Activated naive CD4-positive, alpha-beta T cell treated with anti-CD3 and anti-CD28 coated beads, Interleukin-2, amount 50 U/mL, for 16 hours (primary cell): ENCODE results near the gene BZW2.
A peak's percentile ranks its signal among the peaks of the same experiment; 100 is the strongest.

Experiments
- DNase-seq: peaks from one replicate; pipeline ENCODE4 v3.0.0-alpha.2; 2020

BZW2 gene

DNA sequence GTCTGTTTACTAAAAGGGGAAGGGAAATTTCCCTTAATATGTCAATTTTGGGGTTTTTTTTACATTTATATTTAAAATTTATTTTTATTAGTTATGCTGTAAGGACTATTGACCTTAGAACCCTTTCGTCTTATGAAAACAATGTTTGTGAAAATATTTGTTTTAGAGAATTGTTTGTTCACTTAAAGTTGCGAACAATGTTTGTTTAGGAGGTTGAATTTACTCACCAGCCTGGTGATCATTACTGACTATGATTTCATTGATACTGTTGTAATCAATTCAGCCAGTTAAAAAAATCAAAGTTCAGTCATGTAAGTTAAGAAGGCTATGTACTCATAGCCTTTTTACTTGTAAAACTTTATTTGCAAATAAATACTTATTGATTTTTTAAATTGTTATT lies 80.2 kb downstream of the BZW2 start:
- DNase-seq, result no peak

DNA sequence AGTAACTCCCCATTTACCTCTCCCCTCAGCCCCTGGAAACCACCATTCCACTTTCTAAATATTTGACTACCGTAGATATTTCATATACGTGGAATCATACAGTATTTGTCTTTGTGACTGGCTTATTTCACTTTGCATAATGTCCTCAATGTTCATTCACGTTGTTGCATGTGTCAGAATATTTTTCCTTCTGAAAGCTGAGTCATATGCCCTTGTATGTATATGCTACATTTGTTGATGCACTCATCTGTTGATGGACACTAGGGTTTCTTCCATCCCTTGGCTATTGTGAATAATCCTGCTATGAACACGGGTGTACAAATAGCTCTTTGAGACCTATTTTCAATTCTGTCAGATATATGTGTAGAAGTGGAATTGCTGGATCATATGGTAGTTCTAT lies 81.8 kb downstream of the BZW2 start:
- no peak for DNase-seq

DNA sequence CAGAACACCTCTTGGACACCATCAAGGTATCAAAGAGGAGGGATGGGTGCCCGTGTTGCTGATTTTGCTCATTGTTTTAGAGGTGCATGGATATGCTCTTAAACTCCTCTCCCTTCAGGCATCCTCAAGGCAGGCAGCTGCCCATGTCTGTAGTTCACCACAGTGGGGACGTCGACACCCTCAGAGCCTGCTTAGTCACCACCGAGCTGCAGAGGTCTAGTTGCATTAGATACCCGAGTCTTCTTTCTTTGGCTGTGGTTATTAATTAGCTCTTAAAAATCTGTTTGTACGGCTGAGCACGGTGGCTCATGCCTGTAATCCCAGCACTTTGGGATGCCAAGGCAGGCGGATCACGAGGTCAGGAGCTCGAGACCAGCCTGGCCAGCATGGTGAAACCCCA lies 82.8 kb downstream of the BZW2 start:
- no peak for DNase-seq

DNA sequence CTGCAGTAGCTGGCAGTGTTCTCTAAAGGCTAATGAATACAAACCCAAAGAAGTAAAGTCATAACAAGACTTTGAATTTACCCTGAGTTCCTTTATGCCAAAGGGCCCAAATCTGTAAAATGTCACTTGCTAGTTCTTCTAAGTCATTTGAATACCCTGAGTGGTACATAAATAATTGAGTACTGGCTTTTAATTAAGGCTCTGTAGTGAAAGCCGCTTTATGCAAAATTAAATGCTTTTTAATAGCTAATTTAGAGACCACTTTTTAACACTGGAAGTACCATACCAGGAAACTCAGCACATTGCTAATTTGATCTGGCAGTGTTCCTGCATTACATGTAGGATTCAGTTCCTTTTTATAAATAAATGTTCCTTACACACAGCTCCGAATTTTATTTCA lies 83.6 kb downstream of the BZW2 start:
- no peak for DNase-seq

DNA sequence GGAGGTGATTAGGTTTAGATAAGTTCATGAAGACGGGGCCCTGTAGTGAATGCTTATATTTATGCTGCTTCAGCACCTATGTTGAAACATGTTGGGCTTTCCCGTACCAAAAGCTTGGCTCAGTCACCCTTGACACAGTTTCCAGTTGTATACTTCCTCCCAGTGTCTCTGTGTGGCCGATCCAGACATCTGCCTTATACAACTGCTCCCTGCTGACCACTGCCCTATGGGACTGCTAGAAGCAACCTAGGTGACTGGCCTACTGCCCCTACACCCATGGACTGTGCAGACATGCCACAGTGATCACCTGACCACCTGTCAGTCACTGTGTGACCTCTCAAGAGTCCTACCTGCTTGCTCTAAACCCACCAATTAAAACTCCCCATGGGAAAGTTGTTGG lies 85.0 kb downstream of the BZW2 start:
- no peak for DNase-seq

DNA sequence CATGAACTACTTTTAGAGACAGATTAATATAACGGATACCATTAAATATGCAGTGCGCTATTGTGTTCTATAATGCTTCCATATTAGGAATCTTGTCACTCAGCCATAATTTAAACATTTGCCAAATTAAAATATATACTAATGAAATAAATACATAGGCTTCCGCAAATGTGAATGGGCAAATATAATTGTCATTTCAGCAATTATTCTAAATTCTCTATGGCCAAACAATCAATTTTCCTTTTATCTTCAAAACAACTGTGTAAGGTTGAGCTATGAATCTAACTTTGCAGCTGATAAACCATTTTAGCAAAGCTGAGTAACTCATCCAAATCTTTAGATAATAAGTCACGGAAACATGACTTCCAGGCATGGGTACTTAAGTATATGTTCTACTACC lies 86.8 kb downstream of the BZW2 start:
- DNase-seq, result no peak

DNA sequence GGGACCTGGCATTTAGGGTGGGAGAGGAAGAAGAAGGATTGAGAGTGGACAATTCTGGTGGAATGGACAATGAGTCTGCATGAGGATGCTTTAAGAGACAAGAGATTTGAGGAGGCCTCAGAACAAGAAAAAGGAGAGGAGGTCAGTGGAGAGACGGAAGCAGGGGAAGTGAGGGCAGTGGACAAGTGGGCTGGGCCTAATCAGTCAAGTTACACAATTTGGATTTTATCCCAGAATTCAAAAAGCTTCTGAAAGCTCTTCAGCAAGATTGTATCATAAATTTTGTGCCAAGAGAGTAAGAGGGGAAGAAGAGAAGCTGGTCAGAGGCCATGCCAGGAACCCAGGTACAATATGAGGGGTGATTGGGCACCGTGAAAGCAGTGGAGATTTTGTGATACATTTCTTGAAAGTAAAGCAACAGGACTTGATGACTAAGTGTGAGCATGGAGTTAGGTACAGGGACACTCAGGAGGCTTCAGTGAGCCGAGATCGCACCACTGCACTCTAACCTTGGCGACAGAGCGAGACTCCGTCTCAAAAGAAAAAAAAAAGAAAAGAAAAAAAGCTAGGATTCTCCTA lies 88.3 kb downstream of the BZW2 start:
- no peak for DNase-seq

DNA sequence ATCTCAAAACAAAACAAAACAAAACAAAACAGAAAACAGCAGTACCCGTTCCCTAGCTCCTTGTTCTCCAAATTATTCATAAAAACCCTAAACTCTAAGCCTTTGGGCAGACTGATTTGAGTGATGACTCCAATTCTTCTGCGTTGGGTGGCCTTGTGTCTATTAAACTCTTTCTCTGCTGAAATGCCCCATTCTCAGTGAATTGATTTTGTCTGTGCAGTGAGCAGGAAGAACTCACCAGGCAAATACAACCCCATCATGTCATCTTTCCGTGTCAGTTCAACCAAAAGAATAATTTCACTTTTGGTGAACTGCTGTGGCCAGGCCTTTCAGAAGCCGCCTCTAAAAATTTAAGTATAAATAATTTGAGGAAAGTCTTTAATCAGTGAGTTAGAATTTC lies 89.0 kb downstream of the BZW2 start:
- no peak for DNase-seq

DNA sequence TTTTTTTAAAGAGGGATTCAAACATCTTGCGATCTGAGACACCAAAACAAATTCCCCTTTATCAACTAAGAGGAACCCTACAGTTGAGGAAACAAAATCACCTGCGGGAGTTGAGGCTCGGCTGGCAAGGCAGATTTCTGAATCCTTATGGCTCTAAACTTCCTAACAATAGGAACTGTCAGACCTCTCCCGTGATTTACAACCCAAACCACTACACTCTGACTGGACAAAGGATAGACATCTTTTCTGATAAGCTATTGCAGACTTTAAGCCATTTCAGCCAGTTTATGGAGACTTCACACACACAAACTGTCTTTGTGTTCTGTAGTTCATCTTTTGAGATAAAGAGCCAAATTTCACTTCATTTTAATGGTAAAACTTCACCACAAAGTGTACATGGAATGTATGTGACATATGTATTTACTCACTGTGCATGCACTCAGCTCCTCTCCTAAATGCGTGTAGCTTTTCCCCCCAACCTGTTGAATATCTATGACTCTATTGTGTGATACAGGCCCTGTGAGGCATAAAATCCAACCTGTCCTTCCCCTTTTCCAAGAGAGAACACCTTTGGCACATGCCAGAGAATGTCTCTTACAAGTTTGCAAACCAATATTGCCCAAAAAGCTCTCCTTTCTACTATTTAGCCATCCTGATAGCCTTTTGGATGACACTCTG lies 92.2 kb downstream of the BZW2 start:
- no peak for DNase-seq

DNA sequence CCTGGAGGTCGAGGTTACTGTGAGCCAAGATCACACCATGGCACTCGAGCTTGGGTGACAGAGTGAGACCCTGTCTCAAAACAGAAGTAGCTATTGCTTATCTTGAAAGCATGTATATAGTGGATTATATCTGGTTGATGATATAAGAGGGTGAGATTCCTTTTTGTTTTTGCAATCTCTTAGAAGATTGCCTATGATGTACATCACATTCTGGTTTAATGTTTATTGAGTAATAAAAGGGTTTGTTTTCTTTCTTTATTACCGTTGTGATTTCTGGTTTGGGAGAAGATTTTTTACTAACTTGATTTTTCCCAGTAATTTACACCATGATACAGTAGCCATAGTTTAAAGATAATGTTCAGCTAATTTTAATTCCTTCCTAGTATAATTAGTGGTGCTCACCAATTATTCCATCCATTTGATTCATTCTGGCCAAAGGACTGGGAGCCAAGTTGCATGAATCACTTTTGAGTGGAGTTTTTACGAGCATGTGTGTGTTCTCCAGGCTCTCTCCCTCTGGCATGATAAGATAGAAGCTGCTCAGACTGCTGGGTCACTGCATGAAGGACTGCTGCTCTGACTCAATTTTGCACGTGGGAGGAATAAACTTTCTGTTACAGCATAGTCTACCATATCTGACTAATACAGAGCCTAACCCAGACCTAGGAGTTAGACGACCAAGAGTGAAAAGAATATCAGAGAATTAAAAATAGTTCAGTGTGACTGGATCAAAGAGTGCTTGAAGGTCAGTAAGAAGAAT lies 94.1 kb downstream of the BZW2 start:
- no peak for DNase-seq

DNA sequence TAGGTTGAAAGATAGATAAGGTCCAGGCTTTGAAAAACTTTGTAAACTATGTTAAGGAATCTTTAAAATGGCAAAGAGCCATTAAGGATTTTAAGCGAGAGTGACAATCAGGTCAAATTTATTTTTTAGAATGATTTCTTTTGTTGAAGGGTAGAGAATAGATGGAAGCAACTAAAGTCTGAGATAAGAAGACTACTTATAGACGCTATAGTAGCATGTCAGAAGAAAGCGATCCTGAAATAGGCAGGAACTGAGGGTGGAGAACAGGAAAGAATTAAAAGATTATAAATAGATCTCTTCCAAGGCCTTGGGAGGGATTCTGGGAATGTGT lies 94.6 kb downstream of the BZW2 start:
- no peak for DNase-seq

DNA sequence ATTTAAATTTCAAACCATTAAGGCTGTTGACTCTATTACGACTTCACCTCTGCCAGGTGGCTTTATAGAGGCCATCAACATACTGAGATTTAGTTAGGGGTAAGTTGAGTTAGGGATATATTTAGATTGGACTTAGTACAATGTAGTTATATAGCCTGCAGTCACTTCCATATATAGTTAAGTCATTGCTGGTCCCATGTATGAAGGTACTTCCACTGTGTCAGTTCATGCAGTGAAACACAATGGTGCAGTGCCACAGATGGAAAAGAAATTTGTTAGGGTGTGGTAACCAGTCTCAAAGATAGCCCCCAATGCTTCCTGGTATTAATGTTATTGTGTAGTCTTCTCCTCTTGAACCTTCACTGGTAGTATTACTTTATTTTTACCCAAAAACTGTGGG lies 95.0 kb downstream of the BZW2 start:
- no peak for DNase-seq

DNA sequence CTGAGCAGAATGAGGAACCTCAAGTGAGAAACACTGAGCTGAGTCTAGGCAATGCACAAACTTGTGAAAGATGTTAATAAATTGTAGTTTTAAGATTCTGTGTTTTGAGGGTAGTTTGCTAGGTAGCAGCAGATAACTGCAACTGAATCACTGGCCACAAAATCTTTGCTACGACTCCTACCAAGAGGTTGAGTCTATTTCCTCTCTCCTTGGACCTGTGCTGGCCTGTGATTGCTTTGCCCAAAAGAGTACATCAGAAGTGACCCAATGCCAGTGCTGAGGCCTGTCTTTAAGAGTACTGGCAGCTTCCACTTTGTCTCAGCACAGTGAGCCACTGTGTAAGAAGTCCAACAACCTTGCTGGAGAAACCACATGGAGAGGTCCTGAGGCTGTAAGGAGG lies 95.7 kb downstream of the BZW2 start:
- no peak for DNase-seq

DNA sequence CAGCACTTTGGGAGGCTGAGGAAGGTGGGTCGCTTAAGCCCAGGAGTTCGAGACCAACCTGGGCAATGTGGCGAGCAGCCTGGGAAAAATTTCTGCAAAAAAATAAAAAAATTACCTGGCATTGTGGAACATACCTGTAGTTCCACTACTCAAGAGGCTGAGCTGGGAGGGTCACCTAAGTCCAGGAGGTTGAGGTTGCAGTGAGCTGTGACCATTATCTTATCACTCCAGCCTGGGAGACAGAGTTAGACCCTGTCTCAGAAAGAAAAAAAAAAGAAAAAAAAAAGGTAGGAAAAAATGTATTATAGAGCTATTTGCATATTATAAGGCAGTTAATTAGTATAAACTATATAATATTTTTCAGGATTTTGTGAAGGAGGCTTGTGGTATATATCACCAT lies 96.6 kb downstream of the BZW2 start:
- no peak for DNase-seq

DNA sequence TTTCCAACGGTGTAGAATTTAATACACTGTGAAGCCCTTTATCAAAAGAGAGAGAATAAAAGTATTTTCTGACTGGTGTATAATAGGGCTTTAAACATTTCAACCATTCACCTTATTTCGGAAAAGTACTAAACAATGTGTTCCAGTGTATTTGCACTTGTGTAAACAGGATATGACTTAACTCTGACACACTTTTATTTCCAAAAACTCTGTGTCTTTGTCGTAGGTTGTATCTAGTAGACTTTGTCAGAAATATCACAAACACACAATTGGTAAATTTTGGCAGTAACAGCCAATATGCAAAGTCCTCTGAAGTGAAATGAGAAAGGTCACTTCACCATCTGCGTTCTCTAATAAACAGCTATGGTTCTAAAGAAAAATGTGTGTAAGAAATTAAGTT lies 97.3 kb downstream of the BZW2 start:
- no peak for DNase-seq

DNA sequence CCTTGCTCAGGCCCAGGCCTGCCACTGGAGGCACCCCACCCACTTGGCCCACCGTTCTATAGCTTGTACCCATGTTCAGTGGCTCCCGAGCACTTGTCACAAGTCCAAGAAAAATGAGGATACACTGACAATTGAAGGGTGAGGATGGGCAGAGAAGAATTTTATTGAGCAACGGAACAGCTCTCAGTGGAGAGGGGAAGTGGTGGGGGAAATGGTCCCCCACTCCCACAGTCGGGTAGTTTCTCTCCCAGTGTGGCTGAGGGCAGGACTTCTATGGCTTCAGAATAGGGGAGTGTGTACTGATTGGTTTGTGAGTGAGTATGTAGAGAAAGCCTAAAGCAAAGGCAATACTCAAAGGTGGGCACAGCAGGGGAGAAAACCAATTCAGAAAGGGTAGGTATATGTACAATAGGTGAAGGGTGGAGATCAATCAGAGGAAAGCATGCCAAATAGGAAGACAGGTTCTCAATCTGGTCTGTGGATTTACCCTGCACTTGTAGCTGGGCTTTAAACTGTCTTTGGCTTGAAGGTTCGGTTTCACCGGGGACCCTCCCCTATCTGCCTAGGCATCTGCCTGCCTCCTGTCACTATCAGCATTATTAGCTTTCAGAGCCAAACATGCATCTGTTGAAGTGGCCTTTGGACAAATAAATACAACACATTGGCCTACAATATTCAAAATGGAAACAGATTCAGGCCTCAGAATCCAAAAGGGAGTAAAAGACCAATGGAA lies 98.7 kb downstream of the BZW2 start:
- DNase-seq, result no peak

DNA sequence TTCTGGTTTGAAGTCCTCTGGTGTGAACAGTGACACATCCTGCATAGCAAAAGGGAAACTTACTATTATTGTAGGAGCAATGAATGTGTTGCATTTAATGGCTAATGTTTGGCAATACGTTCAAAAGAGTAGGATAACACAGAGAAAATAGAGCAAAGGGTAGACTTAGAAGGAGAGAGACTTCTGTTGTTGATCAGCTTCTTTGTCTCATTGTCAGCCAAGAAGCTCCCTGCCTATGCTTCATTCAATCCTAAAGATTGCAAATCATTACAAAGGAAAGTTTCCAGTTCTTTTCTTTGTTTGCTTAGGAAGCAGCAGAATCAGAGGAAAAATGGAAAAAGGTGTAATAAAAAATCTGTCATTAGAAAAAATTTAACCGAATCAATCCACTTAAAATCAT lies 99.7 kb downstream of the BZW2 start:
- DNase-seq, result no peak

DNA sequence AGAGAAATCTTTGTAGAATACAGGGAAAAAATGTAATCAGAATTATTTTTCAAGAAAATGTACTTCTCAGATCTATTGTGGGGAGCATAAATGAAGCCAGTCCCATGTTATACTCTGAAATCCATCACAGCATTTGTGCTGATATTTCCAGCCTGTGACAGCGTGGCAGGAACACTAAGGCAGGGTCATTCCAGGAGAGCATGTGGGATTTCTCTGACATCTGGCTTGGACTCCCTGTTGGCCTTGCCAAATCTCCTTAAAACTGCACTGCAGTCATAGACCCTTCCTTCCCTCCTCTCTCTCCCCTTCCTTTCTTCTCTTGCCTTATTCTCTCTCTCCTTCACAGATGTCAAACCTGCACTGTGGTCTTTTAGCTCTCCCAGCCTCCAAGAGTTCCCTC lies 101.1 kb downstream of the BZW2 start:
- DNase-seq, result no peak

DNA sequence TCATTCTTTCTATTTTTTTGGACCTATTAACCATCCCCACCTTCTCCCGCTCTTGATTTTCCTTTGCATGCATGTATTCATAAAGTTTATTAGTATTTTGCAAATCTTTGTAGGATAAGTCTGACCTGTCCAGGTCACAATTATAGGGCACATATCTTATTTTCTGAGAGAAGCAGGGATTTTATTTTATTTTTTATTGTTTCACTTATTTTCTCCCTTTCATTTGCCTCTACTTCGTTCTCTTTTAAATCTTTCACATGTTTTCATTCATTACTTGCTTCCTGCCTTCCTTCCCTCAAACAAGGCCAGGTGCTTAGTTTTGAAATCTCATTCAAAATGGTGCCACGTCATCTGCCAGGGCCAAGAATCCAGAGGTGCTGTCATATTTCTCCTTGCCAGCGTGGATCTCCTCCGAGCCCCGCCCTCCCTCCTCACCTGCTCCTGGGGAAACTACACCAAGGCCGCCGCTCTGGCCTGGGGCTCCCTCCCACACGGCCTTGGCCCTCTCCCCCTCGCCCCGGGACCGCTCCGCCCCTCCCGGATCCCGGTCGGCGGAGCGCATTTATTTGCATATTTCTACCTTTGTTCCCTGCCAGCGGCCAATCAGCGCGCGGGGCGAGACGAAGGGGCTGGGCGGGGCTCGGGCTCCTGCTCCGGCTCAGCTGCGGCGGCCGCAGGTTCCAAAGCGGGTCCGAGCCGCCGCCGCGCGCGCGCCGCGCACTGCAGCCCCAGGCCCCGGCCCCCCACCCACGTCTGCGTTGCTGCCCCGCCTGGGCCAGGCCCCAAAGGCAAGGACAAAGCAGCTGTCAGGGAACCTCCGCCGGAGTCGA lies 107.3 kb downstream of the BZW2 start, which contains the start of gene TSPAN13:
TSS of gene TSPAN13 (plus strand) at position 654 of the 830 bp plus-strand sequence. CDS start 213 bp downstream, outside the sequence.
- DNase-seq, result peak; percentile 46

DNA sequence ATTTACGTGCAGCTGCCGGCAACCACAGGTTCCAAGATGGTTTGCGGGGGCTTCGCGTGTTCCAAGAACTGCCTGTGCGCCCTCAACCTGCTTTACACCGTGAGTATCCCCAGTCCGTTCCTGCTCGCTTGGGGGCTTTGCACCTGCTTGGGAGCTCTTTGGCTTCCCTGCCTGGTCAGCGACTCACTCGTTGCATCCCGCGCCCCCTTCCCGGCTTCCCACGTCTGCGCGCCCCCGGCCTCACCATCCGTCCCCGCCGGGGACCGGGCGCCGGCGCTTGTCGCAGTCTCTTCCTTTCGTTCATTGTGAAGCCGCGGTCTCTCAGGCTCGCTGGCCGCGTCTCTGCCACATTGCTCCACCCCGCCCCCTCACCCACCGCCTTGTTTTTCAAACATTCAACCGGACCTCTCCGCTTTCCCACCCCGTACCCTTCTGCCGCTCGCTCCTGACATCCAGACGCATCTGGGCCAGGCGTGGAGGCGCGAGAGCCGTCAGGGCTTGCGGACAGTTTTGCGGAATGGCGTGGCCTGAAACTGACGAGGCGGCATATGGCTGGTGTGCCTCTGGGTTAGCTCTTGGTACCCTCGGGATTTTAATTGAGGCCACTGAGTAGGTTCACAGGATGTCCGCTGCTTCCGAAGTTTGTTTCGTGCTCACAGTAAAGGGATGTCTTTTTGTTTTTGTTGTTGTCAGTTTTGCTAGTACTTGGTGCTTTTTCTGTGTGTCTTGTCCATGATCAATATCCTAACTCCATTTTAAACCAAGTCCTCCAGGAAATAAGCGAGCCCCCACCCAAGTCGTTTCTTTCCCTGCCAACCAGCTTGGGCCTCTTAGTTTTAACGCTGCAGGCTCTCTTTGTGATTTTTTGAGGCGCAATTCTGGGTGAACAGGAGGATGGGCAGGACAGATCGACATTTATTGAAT lies 108.2 kb downstream of the BZW2 start:
- no peak for DNase-seq

DNA sequence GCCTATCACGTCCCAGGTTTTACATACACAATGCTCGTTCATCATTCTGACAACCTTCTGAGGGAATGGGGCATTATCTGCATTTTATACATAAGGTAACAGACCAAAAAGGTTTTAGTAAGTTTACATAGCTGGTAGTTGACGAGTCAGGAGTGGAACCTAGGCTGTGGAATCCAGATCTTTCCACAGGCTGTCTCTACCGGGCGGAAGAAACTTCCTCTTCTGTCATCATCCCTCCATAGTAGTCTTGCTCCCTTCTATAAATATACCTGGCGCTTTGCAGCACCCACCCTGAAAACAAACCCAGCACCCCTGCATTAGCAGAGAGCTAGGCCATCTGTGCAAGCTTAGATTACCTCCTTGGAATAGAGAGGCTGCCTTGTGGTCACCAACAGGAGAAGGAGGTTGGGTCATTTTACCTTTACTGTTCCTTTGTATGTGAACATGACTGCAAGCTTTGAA lies 108.9 kb downstream of the BZW2 start:
- no peak for DNase-seq

DNA sequence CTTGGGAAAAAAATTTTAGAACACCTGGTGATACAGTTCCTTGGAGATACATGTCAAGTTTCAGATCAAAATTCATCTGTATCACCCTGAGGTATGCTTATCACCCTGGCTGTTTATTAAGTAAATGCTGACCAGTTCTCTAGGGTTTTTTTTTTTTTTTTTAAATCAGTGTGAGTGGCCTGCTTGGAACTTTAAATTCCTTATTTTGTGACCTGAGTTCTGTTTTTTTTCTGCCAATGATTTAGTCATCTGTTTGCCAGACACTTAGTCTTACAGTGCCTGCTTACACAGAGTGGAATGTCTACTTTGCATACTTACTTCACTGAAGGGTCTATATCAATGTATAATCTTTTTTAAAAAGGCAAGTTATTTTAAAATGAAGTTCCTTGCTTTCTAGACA lies 109.4 kb downstream of the BZW2 start:
- DNase-seq, result no peak
